Mesodermal cell (in vitro differentiated cells): Measurements from ENCODE around the gene SS18L1.

ENCODE experiments used
- H3K27ac ChIP-seq: 2 replicates; pipeline ENCODE4 v1.7.0; 2013; ENCODE audit warnings: mild to moderate bottlenecking, low read depth, low read length, moderate library complexity; ENCODE audit not compliant: severe bottlenecking
- H3K36me3 ChIP-seq: 2 replicates; pipeline ENCODE4 v1.7.1; 2013; ENCODE audit warnings: mild to moderate bottlenecking, low read length, moderate library complexity; ENCODE audit not compliant: control insufficient read depth, insufficient read depth
- H3K4me1 ChIP-seq: one replicate; pipeline ENCODE4 v1.7.1; 2013; ENCODE audit warnings: mild to moderate bottlenecking, low read length; ENCODE audit not compliant: insufficient read depth, control insufficient read depth, poor library complexity, severe bottlenecking
- H3K4me3 ChIP-seq: 2 replicates; pipeline ENCODE4 v1.7.0; 2013; ENCODE audit warnings: low read length, control low read depth, mild to moderate bottlenecking; ENCODE audit not compliant: insufficient read depth, poor library complexity, severe bottlenecking; ENCODE audit errors: extremely low read depth
- H3K9me3 ChIP-seq: 2 replicates; pipeline ENCODE4 v1.7.1; 2013; ENCODE audit warnings: mild to moderate bottlenecking, low read length, moderate library complexity; ENCODE audit not compliant: control insufficient read depth
- WGBS, 2 experiments: methylation state at CpG; one replicate each; pipeline ENCODE4 v1.1.5; 2013; ENCODE audit warnings: missing lambda C conversion rate in 2 of 2; ENCODE audit not compliant: insufficient coverage in 2 of 2; 5-methylcytosine and 5-hydroxymethylcytosine counted together

The SS18L1 gene

DNA sequence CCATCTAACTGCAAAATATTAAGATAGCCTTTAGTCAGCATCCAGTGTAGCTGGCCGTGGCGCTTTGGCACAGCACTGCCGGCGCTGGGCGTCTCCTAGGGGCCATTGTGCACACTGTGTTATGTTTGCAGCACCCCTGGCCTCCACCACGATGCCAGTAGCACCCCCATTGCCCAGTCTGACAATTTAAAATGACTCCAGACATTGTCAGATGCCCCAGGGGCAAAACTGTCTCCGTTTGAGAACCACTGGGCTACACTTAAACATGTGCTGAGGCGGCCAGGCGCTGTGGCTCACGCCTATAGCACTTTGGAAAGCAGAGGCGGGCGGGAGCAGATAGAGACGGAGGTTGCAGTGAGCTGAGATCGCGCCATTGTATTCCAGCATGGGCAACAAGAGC, 33.3 kb downstream of the SS18L1 start:
- 93 to 97% methylated on average over 15 of the region's 15 CpGs for WGBS, 2 experiments
- peaks cover 70% of the 10 kb centered on the region for H3K36me3 ChIP-seq
- H3K27ac ChIP-seq = no peak overlapping the region
- no peak overlapping the region for H3K4me3 ChIP-seq
- H3K4me1 ChIP-seq = peaks cover 3% of the 10 kb centered on the region
- H3K9me3 ChIP-seq = no peaks in the 10 kb centered on the region

- peaks cover 68% of the 10 kb centered on the region for H3K36me3 ChIP-seq
- WGBS, 2 experiments = 89 to 93% methylated on average over 8 to 9 of the region's 9 CpGs
- peaks cover 3% of the 10 kb centered on the region for H3K4me1 ChIP-seq
- no peak overlapping the region for H3K27ac ChIP-seq
- no peak overlapping the region for H3K4me3 ChIP-seq
- no peaks in the 10 kb centered on the region for H3K9me3 ChIP-seq
These were observed 33.7 kb downstream of the SS18L1 start for GRCh38 chr20:62177307-62177706.

DNA sequence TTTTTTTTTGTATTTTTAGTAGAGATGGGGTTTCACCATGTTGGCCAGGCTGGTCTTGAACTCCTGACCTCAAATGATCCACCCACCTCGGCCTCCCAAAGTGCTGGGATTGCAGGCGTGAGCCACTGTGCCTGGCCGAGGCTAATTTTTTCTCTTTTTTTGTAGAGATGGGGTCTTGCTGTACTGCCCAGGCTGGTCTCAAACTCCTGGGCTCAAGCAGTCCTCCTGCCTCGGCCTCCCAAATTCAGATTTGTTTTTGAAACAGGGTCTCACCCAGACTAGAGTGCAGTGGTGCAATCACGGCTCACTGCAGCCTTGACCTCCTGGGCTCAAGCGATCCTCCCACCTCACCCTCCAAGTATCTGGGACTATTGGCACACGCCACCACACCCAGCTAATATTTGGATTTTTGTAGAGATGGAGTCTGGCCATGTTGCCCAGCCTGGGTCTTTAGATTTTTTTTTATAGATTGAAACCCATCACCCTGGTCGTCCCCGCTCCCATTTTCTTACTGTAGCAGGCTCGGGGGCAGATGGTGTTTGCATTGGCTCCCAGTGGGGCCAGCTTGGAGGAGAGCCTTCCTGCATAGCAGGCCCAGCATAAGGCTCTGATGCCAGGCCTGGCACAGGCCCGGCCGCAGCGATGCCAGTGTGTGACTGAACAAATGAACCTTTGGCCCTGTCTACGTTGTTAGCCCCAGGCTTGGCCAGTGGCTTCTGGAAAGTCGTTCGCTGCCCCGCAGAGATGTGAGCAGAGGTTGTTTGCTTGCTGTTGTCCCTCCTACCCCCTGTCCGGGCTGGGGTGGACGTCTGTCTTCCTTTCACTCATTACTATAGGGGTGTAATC, 35.0 kb downstream of the SS18L1 start:
- no peak overlapping the region for H3K4me3 ChIP-seq
- H3K27ac ChIP-seq = no peak overlapping the region
- peaks cover 3% of the 10 kb centered on the region for H3K4me1 ChIP-seq
- H3K9me3 ChIP-seq = no peaks in the 10 kb centered on the region
- peaks cover 57% of the 10 kb centered on the region for H3K36me3 ChIP-seq
- WGBS, 2 experiments = 93 to 95% methylated on average over 10 to 13 of the region's 19 CpGs

DNA sequence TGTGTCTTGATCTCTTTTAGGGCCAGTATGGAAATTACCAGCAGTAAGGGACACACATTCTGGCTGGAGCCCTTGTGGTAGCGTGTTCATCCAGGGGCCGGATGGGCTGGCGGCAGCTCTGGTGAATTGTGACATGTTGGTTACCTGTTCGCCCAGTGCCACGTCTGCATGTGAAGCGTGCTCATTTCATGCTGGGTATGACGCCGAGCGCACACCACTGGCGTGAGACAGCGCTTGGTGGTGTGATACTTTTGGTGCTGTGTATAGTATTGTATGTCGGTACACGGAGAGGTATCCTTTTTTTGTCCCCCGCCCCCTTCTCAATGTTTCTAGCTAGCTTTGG, 35.6 kb downstream of the SS18L1 start:
- Histone ChIP-seq H3K36me3 (peaks cover 57% of the 10 kb centered on the region), H3K27ac (no peak overlapping the region), H3K4me3 (no peak overlapping the region), H3K4me1 (peaks cover 4% of the 10 kb centered on the region), H3K9me3 (no peaks in the 10 kb centered on the region)
- 99 to 100% methylated on average over 12 of the region's 14 CpGs for WGBS, 2 experiments

GRCh38 chr20:62181808-62182207, 38.2 kb downstream of the SS18L1 start:
- 83 to 88% methylated on average over 1 of the region's 2 CpGs for WGBS, 2 experiments
- Histone ChIP-seq H3K4me1 (peaks cover 7% of the 10 kb centered on the region), H3K9me3 (no peaks in the 10 kb centered on the region), H3K36me3 (peaks cover 33% of the 10 kb centered on the region), H3K4me3 (peak overlapping the region; percentile 97), H3K27ac (no peak overlapping the region)

GRCh38 chr20:62182469-62183425, 39.2 kb downstream of the SS18L1 start, which contains the start of gene MTG2:
TSS of gene MTG2 (plus strand) at chr20:62183028. CDS start at chr20:62193421, 10,393 bp downstream.
- Histone ChIP-seq H3K27ac (peak within 1 kb of the TSS; percentile 83), H3K4me3 (peak within 1 kb of the TSS; percentile 97), H3K4me1 (peaks cover 16% of the 10 kb centered on the region), H3K36me3 (peaks cover 25% of the 10 kb centered on the region), H3K9me3 (no peaks in the 10 kb centered on the region)
- 0% methylated on average over 72 to 85 of the region's 96 CpGs for WGBS, 2 experiments

- H3K4me1 ChIP-seq = peaks cover 18% of the 10 kb centered on the region
- H3K9me3 ChIP-seq = no peaks in the 10 kb centered on the region
- 35 to 54% methylated on average over 16 to 18 of the region's 25 CpGs for WGBS, 2 experiments
- H3K36me3 ChIP-seq = peaks cover 24% of the 10 kb centered on the region
- H3K4me3 ChIP-seq = peak overlapping the region; percentile 97
- H3K27ac ChIP-seq = peak overlapping the region; percentile 83
These were observed 40.0 kb downstream of the SS18L1 start for GRCh38 chr20:62183426-62184142.

DNA sequence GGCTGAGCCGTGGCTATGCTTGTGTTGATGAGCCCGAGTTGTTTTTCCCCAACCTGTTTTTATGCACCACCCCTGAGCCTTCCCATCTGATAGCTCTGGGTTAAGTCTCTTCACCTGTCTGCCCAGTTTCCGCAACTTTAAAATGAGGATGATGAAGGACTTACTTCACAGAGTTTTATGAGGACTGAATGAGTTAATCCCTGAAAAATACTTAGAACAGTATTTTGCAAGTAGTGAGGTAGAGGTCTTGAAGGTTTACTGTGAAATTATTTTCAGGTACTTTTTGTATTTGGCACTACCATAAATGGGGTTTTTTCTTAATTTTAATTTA, 42.5 kb downstream of the SS18L1 start:
- peaks cover 13% of the 10 kb centered on the region for H3K36me3 ChIP-seq
- H3K9me3 ChIP-seq = no peaks in the 10 kb centered on the region
- H3K4me1 ChIP-seq = peaks cover 18% of the 10 kb centered on the region
- H3K27ac ChIP-seq = no peak overlapping the region
- no peak overlapping the region for H3K4me3 ChIP-seq
- 93 to 100% methylated on average over 1 to 2 of the region's 3 CpGs for WGBS, 2 experiments

DNA sequence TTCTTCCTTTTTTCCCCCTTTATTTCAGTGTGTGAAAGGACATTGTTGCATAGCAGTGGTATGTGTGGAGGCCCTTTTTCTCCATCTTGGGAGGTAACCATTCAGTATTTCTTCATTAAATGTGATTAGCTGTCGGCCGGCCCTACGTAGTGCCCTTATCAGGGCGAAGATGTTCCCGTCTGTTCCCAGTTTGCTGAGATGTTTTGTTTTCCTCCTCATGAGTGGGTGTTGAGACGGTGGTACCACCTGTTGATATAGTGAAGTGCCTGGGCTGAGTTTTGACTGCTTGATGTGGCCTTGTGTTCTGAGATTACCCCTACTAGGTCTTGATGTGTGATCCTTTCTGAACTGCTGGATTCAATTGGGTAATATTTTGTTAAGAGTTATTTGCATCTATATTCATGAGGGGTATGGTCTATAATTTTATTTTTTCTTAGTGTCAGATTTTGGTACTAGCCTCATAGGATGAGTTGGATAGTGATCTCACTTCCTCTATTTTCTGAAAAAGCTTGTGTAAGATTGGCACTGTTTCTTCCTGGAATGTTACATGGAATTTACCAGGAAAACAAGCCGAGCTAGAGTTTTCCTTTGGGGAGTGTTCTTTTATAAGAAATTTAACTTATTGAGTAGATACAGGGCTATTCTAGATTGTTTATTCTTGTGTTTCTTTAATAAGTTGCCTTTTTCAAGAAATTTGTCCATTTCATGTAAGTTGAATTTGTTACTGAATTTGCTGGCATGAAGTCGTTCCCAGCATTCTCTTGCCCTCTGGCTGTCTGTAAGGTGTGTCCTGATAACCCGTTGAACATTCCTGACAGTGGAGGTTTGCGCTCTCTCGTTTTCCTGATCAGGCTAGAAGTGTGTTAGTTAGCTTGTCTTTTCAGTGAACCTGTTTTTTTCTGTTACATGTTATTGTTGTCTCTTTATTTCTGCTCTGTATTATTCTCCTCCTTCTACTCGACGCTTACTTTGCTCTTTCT, 43.6 kb downstream of the SS18L1 start:
- Histone ChIP-seq H3K4me1 (peaks cover 15% of the 10 kb centered on the region), H3K4me3 (no peak overlapping the region), H3K9me3 (no peaks in the 10 kb centered on the region), H3K27ac (no peak overlapping the region), H3K36me3 (peaks cover 9% of the 10 kb centered on the region)
- WGBS, 2 experiments = 94 to 95% methylated on average over 7 to 10 of the region's 13 CpGs
